WERI-Rb-1 (cell line): ENCODE measurements around the gene STH.
A peak's percentile ranks its signal among the peaks of the same experiment; 100 is the strongest.

Experiments used
- DNase-seq: peaks from one replicate; pipeline ENCODE4 v3.0.0-alpha.2; 2020
- H3K27ac ChIP-seq: fragments of 250-450 bp; sonication (Bioruptor Pico); 2 replicates; pipeline ENCODE4 v1.5.1; 2020; ENCODE audit warnings: mild to moderate bottlenecking, moderate library complexity
- H3K27me3 ChIP-seq: fragments of 250-450 bp; sonication (Bioruptor Pico); 2 replicates; pipeline ENCODE4 v1.5.1; 2021; ENCODE audit warnings: mild to moderate bottlenecking, low read depth, moderate library complexity; ENCODE audit not compliant: insufficient read depth, severe bottlenecking
- H3K36me3 ChIP-seq: fragments of 250-450 bp; sonication (Bioruptor Pico); 2 replicates; pipeline ENCODE4 v1.5.1; 2020; ENCODE audit warnings: mild to moderate bottlenecking, moderate library complexity
- H3K4me3 ChIP-seq: 2 replicates; pipeline ENCODE4 v1.5.1; 2011; ENCODE audit warnings: low read depth, mild to moderate bottlenecking, control low read depth, low read length
- H3K9me3 ChIP-seq: fragments of 250-450 bp; sonication (Bioruptor Pico); 2 replicates; pipeline ENCODE4 v1.5.1; 2021; ENCODE audit warnings: mild to moderate bottlenecking, moderate library complexity; ENCODE audit not compliant: severe bottlenecking
- CTCF ChIP-seq: IDR thresholded peaks from 2 replicates; pipeline ENCODE4 v1.5.1; 2011; ENCODE audit warnings: low read depth, mild to moderate bottlenecking, control low read depth, inconsistent platforms, low read length

STH gene

DNA sequence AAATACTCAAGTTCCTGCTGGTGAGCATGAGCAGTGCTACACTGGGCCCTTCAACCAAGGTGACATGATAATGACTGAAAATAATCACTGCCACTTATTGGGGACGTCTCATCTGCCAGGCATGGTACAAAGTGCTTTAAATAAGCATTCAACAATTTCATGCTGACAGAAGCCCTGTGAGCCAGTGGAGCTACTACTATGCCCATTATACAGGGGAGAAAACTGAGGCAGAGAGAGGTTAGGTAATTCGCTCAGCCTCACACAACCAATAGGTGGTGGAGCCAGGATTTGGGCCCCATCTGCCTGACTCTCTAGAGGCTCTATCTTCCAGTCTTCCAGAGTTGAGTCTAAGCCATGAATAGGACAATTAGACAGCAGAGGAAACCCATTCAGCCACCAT, 30.3 kb upstream of the STH start:
- no peaks in the 10 kb centered on the region for H3K27me3 ChIP-seq
- no peak for TF ChIP-seq CTCF
- H3K36me3 ChIP-seq = no peaks in the 10 kb centered on the region
- no peak overlapping the region for H3K4me3 ChIP-seq
- no peak overlapping the region for H3K27ac ChIP-seq
- no peak for DNase-seq
- H3K9me3 ChIP-seq = no peaks in the 10 kb centered on the region

DNA sequence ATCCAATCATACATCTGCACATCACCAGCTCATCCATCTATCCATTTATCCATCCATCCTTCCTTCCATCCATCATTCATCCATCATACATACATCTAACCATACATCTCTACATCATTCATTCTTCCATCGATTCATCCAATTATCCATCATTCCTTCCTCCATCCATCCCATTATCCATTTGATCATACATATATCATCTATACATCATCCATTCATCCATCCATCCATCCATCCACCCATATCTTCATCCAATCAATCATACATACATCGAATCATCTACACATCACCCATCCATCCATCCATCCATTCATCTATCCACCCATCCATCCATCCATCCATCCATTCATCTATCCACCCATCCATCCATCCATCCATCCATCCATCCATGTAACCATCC, 29.3 kb upstream of the STH start:
- H3K4me3 ChIP-seq = no peak overlapping the region
- no peaks in the 10 kb centered on the region for H3K27me3 ChIP-seq
- TF ChIP-seq CTCF = no peak
- no peak overlapping the region for H3K27ac ChIP-seq
- no peaks in the 10 kb centered on the region for H3K9me3 ChIP-seq
- H3K36me3 ChIP-seq = no peaks in the 10 kb centered on the region
- no peak for DNase-seq

DNA sequence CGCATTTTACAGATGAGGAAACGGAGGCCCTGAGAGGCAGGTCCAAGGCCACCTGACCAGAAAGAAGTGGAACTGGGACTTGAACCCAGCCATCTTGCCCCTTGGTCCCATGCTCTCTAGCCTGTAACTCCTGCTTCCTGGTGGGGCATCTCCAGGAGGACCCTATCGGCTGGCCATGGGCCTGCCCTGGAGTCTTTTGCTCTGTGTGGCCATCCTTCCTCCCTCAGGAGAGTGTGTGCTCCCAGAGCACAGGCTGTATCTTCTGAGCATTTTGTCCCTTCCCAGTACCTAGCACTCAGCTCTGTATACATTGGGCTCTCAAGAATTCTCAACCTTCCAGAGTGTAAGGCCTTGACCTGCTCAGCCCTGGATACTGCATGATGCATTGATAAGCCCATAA, 28.4 kb upstream of the STH start:
- TF ChIP-seq CTCF = no peak
- H3K36me3 ChIP-seq = no peaks in the 10 kb centered on the region
- H3K9me3 ChIP-seq = no peaks in the 10 kb centered on the region
- H3K27ac ChIP-seq = no peak overlapping the region
- DNase-seq = no peak
- H3K27me3 ChIP-seq = no peaks in the 10 kb centered on the region
- H3K4me3 ChIP-seq = no peak overlapping the region

- no peaks in the 10 kb centered on the region for H3K27me3 ChIP-seq
- DNase-seq = no peak
- H3K9me3 ChIP-seq = no peaks in the 10 kb centered on the region
- no peaks in the 10 kb centered on the region for H3K36me3 ChIP-seq
- no peak overlapping the region for H3K4me3 ChIP-seq
- no peak overlapping the region for H3K27ac ChIP-seq
- peak; percentile 18; the same call in 1 of the 2 replicates for TF ChIP-seq CTCF
Observed at GRCh38 chr17:45971698-45972141, 27.3 kb upstream of the STH start.

DNA sequence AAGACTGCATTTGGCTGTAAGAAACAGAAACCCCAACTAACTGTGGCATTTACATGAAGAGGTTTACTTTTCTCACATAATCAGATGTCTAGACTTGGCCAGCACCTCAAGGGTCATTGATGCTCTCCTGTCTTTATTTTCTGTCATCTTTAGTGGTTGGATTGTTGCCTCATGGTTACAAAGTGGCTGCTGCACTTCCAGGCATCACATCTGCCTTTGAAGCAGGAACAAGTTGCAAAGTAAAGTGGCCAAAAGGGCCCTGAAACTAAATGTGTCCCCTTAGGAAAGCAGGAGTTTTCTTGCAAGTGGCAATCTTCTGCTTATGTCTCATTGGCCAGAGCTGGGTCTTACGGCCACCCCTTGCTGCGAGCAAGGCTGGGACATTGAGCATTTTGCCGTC, 26.5 kb upstream of the STH start:
- no peak overlapping the region for H3K4me3 ChIP-seq
- no peak for TF ChIP-seq CTCF
- H3K9me3 ChIP-seq = no peaks in the 10 kb centered on the region
- DNase-seq = no peak
- no peaks in the 10 kb centered on the region for H3K36me3 ChIP-seq
- no peak overlapping the region for H3K27ac ChIP-seq
- no peaks in the 10 kb centered on the region for H3K27me3 ChIP-seq

DNA sequence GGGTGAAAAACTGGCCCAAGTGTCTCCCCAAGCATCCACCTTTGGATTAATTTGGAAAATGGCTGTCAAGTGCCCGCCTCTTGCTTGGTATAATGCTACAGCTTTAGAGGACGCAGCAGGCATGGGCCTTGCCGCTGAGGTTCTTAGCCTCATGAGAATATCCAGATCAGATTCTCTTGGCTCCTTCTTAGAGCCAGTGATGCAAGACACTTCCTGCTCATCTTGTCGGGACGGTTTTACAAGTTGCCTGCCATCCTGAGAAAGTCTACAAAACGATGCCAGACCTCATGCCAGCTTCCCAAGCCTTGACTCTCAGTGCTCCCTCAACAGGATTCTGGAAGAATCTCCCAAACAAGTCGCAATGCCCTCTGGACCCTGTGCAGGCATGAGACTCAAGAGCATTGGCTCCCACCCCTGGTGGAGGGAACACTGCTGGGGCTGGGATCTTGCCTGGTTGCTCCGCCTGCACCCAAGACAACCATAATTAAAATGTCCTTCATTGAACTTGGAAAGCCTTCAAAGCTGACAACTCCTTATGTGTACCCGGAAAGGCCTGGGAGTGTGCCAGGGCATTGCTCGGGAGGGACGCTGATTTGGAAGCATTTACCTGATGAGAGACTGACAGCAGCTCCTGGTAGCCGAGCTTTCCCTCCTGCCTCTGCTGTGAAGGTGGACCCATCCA, 25.8 kb upstream of the STH start:
- H3K27me3 ChIP-seq = no peaks in the 10 kb centered on the region

More for the DNA sequence above, 25.8 kb upstream of the STH start:
- Histone ChIP-seq H3K9me3 (no peaks in the 10 kb centered on the region), H3K27ac (no peak overlapping the region), H3K36me3 (no peaks in the 10 kb centered on the region), H3K4me3 (no peak overlapping the region)
- TF ChIP-seq CTCF = no peak
- no peak for DNase-seq
